Brain pericyte (primary cell): ENCODE measurements around the gene FBH1.
"Not testable (repeated sequence)": the region's sequence is repeated elsewhere in the genome, so short reads cannot be mapped to it uniquely, and the experiment has no call there.

Experiments used
- DNase-seq: peaks from one replicate; pipeline ENCODE4 v3.0.0-alpha.2; 2012; ENCODE audit warnings: low read depth, low spot score

FBH1 gene

GRCh38 chr10:5903563-5903962, 13.5 kb downstream of the FBH1 start:
- no peak for DNase-seq

- no peak for DNase-seq
These were observed 14.2 kb downstream of the FBH1 start for GRCh38 chr10:5904227-5904626.

- DNase-seq = no peak
These were observed 15.9 kb downstream of the FBH1 start for GRCh38 chr10:5905854-5906507.

- no peak for DNase-seq
These were observed 16.6 kb downstream of the FBH1 start for GRCh38 chr10:5906651-5907050.

- DNase-seq = not testable (repeated sequence)
These were observed 18.6 kb downstream of the FBH1 start for GRCh38 chr10:5908676-5909075.

- no peak for DNase-seq
These were observed 20.5 kb downstream of the FBH1 start for GRCh38 chr10:5910323-5911100.

- no peak for DNase-seq
These were observed 21.6 kb downstream of the FBH1 start for GRCh38 chr10:5911670-5912069.

GRCh38 chr10:5913736-5914135, 23.7 kb downstream of the FBH1 start:
- DNase-seq = no peak

GRCh38 chr10:5915451-5915850, 25.4 kb downstream of the FBH1 start:
- no peak for DNase-seq

GRCh38 chr10:5917305-5917704, 27.3 kb downstream of the FBH1 start:
- no peak for DNase-seq

- no peak for DNase-seq
These were observed 28.7 kb downstream of the FBH1 start for GRCh38 chr10:5918763-5919162.

- DNase-seq = no peak
These were observed 29.5 kb downstream of the FBH1 start for GRCh38 chr10:5919568-5919967.

GRCh38 chr10:5921746-5922145, 31.7 kb downstream of the FBH1 start:
- DNase-seq = no peak

GRCh38 chr10:5924889-5925288, 34.8 kb downstream of the FBH1 start:
- no peak for DNase-seq

- DNase-seq = no peak
These were observed 37.3 kb downstream of the FBH1 start for GRCh38 chr10:5927306-5927705.

- DNase-seq = no peak
These were observed 39.4 kb downstream of the FBH1 start for GRCh38 chr10:5929442-5929841.

- no peak for DNase-seq
These were observed 40.2 kb downstream of the FBH1 start for GRCh38 chr10:5930272-5930671.

- DNase-seq = no peak
These were observed 42.3 kb downstream of the FBH1 start for GRCh38 chr10:5932345-5932744.

- DNase-seq = no peak
These were observed 44.0 kb downstream of the FBH1 start for GRCh38 chr10:5933909-5934546.

- no peak for DNase-seq
These were observed 45.6 kb downstream of the FBH1 start for GRCh38 chr10:5935628-5936027.

- no peak for DNase-seq
These were observed 47.0 kb downstream of the FBH1 start for GRCh38 chr10:5937016-5937415.

GRCh38 chr10:5938291-5938690, 48.2 kb downstream of the FBH1 start:
- DNase-seq = no peak

- no peak for DNase-seq
These were observed 50.8 kb downstream of the FBH1 start for GRCh38 chr10:5940807-5941218.
